Measurements from ENCODE around the gene NUDCD2. TPM values are rescaled to one million over a fixed set of nuclear protein-coding genes. Genes with fewer than 3 reads are reported as not detected.

Gene NUDCD2
- total and polyA plus RNA-seq, 9 of the 15 experiments (the other 6 are each of a cell fraction or from before 2014, with no cell fraction given) = 14.6 to 76.9 (median 32.5) TPM

- TF ChIP-seq ZNF507 (tag; conservative IDR thresholded peaks at IDR 0.05) (no peak), MAZ (CRISPR knock-in tag; conservative IDR thresholded peaks at IDR 0.05 in 1 of 2, IDR thresholded peaks at IDR 0.05 in 1 of 2) (peak; percentile 79 to 86), PHB (CRISPR knock-in tag; IDR thresholded peaks at IDR 0.05) (no peak), SRSF7 (optimal IDR thresholded peaks at IDR 0.05; ENCODE audit: low read depth, low read length) (no peak), CBFA2T3 (IDR thresholded peaks at IDR 0.05) (peak; percentile 23; the same call in 1 of the 2 replicates), BRCA1 (IDR thresholded peaks at IDR 0.05) (no peak), BRCA1 (CRISPR knock-in tag; IDR thresholded peaks at IDR 0.05) (no peak), ZNF239 (CRISPR knock-in tag; IDR thresholded peaks at IDR 0.05) (no peak), FOSL1 (tag; conservative IDR thresholded peaks at IDR 0.05) (no peak), ETS1 (conservative IDR thresholded peaks at IDR 0.05; ENCODE audit: control insufficient read depth, low read depth, low read length) (0 out of 2 replicates have a peak, but pooled peaks have one; percentile 69), RFX7 (CRISPR knock-in tag; IDR thresholded peaks at IDR 0.05) (no peak), ZBTB26 (CRISPR knock-in tag; IDR thresholded peaks at IDR 0.05) (no peak), ZNF436 (CRISPR knock-in tag; IDR thresholded peaks at IDR 0.05) (no peak), BMI1 (IDR thresholded peaks at IDR 0.05; ENCODE audit: low read length) (no peak), TCF15 (CRISPR knock-in tag; IDR thresholded peaks at IDR 0.05) (no peak), ZBTB8A (IDR thresholded peaks at IDR 0.05; ENCODE audit: partially characterized antibody) (no peak), SAP30 (IDR thresholded peaks at IDR 0.05; ENCODE audit: borderline replicate concordance, insufficient read depth, low read depth, low read length, poor library complexity, severe bottlenecking) (peak; percentile 56), SNRNP70 (optimal IDR thresholded peaks at IDR 0.05; ENCODE audit: low read depth, low read length) (no peak), MNT (conservative IDR thresholded peaks at IDR 0.05) (peak; percentile 96 to 99), NCOR1 (IDR thresholded peaks at IDR 0.05) (peak; percentile 55; the same call in 1 of the 2 replicates), MAX (CRISPR knock-in tag; IDR thresholded peaks at IDR 0.05) (peak; percentile 63), ZNF134 (CRISPR knock-in tag; conservative IDR thresholded peaks at IDR 0.05) (no peak), NRF1 (conservative IDR thresholded peaks at IDR 0.05 in 1 of 2, IDR thresholded peaks at IDR 0.05 in 1 of 2) (peak; percentile 76 to 79), HMGN3 (IDR thresholded peaks at IDR 0.05; ENCODE audit: borderline replicate concordance, extremely low read depth, insufficient read length, low read depth, low read length) (peak; percentile 79)
These were observed 45.6 kb upstream of the NUDCD2 start, which contains the start of gene MAT2B (continued) for GRCh38 chr5:163505368-163506094.

All from K562 (cell line).